K562 (cell line): Measurements from ENCODE around the gene ABCB9. TPM values are rescaled to one million over a fixed set of nuclear protein-coding genes. Genes with fewer than 3 reads are reported as not detected.
A peak's percentile ranks its signal among the peaks of the same experiment; 100 is the strongest.

Experiments used
- COPS2 ChIP-seq: fragments of 450-650 bp; conservative IDR thresholded peaks from 2 replicates; pipeline ENCODE4 v1.6.1; 2016; ENCODE audit warnings: mild to moderate bottlenecking, moderate library complexity
- KDM1A ChIP-seq, 2 experiments: fragments of 450-650 bp; IDR thresholded peaks; 2 replicates each; pipeline ENCODE4 v1.6.1; 2016; ENCODE audit warnings: mild to moderate bottlenecking in 2 of 2
- NR1H2 ChIP-seq: sonication (generic); formaldehyde crosslinking; IDR thresholded peaks from 2 replicates; pipeline ENCODE4 v1.4.0; 2020; ENCODE audit warnings: mild to moderate bottlenecking, missing genetic modification reagents
- RB1 ChIP-seq: fragments of 450-650 bp; IDR thresholded peaks from 2 replicates; pipeline ENCODE4 v1.6.1; 2017; ENCODE audit warnings: low read depth, mild to moderate bottlenecking
- SMARCA5 ChIP-seq: fragments of 450-650 bp; IDR thresholded peaks from 2 replicates; pipeline ENCODE4 v1.6.1; 2016
- SMARCB1 ChIP-seq: IDR thresholded peaks from 2 replicates; pipeline ENCODE4 v1.6.1; 2011; ENCODE audit warnings: improper control_type of control experiment, low read depth; ENCODE audit not compliant: insufficient read length
- TBL1XR1 ChIP-seq, 2 experiments: IDR thresholded peaks; 2 replicates each; pipeline ENCODE4 v1.6.1; 2012; ENCODE audit warnings: improper control_type of control experiment in 2 of 2, low read length in 2 of 2, mild to moderate bottlenecking in 1 of 2
- ZFP30 ChIP-seq: fragments of 250-450 bp; sonication (Bioruptor Pico); IDR thresholded peaks from 2 replicates; pipeline ENCODE4 v1.8.0; 2022; ENCODE audit warnings: moderate library complexity, mild to moderate bottlenecking, inconsistent platforms, borderline replicate concordance
- ZFP36 ChIP-seq: fragments of 150-350 bp; IDR thresholded peaks from 2 replicates; pipeline ENCODE4 v1.6.1; 2018; ENCODE audit warnings: low read length, low read depth; ENCODE audit not compliant: partially characterized antibody
- ZNF766 ChIP-seq: fragments of 200-800 bp; sonication (Bioruptor generic); conservative IDR thresholded peaks from 2 replicates; pipeline ENCODE4 v1.6.1; 2016; ENCODE audit warnings: missing genetic modification characterization, missing compliant biosample characterization
- ZZZ3 ChIP-seq: fragments of 450-650 bp; IDR thresholded peaks from 2 replicates; pipeline ENCODE4 v1.6.1; 2016; ENCODE audit warnings: antibody characterized with exemption, mild to moderate bottlenecking, moderate library complexity
- polyA plus RNA-seq, 8 experiments: library from polyadenylated mRNA; depleted of rRNA in 4 of 8; stranded (reverse) in 5 of 8; unstranded in 3 of 8; fragments of >200 nt; fragmentation: Nextera tagmentation in 2 of 8; fragmentation: Illumina TruSeq in 1 of 8; extraction: Ambion mirVana in 2 of 8; extraction: Trizol in 1 of 8; gene quantifications; 2 replicates each; pipeline versions ENCODE4 v1.2.1 to v1.2.3, GENCODE V29; 2011 to 2014; ENCODE audit warnings: inconsistent platforms in 1 of 8, missing spikeins in 1 of 8
- total RNA-seq, 7 experiments: library from RNA; depleted of rRNA in 6 of 7; stranded (reverse); fragments of >200 nt in 6 of 7; fragmentation: Illumina TruSeq in 2 of 7; extraction: Trizol in 2 of 7; gene quantifications; 2 replicates each; pipeline versions ENCODE4 v1.2.1 to v1.2.3, GENCODE V29; 2011 to 2021; ENCODE audit warnings: low replicate concordance in 1 of 7
- TF ChIP-seq, protein P1 (sequence below): fragments of 450-650 bp; IDR thresholded peaks from 2 replicates; pipeline ENCODE4 v1.6.1; 2018; ENCODE audit not compliant: partially characterized antibody
- TF ChIP-seq, protein P2 (sequence below): sonication (generic); formaldehyde crosslinking; IDR thresholded peaks from 2 replicates; pipeline ENCODE4 v1.8.0; 2022; ENCODE audit warnings: mild to moderate bottlenecking, missing genetic modification reagents
- TF ChIP-seq, protein P3 (sequence below): fragments of 450-650 bp; formaldehyde crosslinking; IDR thresholded peaks from 2 replicates; pipeline ENCODE4 v1.4.0; 2020; ENCODE audit warnings: mild to moderate bottlenecking
- TF ChIP-seq, protein P4 (sequence below): fragments of 250-450 bp; sonication (Bioruptor Pico); IDR thresholded peaks from 2 replicates; pipeline ENCODE4 v1.4.0; 2020; ENCODE audit warnings: borderline replicate concordance

Gene ABCB9
- total and polyA plus RNA-seq, 9 of the 15 experiments (the other 6 are each of a cell fraction or from before 2014, with no cell fraction given) = 0.20 to 12.6 (median 6.2) TPM

GRCh38 chr12:122894193-122895121 lies 71.8 kb downstream of the ABCB9 start (continued):
- TF ChIP-seq, protein P1, sequence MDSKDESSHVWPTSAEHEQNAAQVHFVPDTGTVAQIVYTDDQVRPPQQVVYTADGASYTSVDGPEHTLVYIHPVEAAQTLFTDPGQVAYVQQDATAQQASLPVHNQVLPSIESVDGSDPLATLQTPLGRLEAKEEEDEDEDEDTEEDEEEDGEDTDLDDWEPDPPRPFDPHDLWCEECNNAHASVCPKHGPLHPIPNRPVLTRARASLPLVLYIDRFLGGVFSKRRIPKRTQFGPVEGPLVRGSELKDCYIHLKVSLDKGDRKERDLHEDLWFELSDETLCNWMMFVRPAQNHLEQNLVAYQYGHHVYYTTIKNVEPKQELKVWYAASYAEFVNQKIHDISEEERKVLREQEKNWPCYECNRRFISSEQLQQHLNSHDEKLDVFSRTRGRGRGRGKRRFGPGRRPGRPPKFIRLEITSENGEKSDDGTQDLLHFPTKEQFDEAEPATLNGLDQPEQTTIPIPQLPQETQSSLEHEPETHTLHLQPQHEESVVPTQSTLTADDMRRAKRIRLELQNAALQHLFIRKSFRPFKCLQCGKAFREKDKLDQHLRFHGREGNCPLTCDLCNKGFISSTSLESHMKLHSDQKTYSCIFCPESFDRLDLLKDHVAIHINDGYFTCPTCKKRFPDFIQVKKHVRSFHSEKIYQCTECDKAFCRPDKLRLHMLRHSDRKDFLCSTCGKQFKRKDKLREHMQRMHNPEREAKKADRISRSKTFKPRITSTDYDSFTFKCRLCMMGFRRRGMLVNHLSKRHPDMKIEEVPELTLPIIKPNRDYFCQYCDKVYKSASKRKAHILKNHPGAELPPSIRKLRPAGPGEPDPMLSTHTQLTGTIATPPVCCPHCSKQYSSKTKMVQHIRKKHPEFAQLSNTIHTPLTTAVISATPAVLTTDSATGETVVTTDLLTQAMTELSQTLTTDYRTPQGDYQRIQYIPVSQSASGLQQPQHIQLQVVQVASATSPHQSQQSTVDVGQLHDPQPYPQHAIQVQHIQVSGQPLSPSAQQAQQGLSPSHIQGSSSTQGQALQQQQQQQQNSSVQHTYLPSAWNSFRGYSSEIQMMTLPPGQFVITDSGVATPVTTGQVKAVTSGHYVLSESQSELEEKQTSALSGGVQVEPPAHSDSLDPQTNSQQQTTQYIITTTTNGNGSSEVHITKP = peak; percentile 82
- TF ChIP-seq ZZZ3 = no peak
- no peak for TF ChIP-seq ZFP30 (CRISPR knock-in tag)
- no peak for TF ChIP-seq TBL1XR1 (IDR thresholded peaks at IDR 0.05; ENCODE audit: low read length in 2 of 2)
- no peak for TF ChIP-seq NR1H2 (CRISPR knock-in tag)
- no peak for TF ChIP-seq COPS2
- no peak for TF ChIP-seq KDM1A (IDR thresholded peaks at IDR 0.05)
- TF ChIP-seq, protein P2, sequence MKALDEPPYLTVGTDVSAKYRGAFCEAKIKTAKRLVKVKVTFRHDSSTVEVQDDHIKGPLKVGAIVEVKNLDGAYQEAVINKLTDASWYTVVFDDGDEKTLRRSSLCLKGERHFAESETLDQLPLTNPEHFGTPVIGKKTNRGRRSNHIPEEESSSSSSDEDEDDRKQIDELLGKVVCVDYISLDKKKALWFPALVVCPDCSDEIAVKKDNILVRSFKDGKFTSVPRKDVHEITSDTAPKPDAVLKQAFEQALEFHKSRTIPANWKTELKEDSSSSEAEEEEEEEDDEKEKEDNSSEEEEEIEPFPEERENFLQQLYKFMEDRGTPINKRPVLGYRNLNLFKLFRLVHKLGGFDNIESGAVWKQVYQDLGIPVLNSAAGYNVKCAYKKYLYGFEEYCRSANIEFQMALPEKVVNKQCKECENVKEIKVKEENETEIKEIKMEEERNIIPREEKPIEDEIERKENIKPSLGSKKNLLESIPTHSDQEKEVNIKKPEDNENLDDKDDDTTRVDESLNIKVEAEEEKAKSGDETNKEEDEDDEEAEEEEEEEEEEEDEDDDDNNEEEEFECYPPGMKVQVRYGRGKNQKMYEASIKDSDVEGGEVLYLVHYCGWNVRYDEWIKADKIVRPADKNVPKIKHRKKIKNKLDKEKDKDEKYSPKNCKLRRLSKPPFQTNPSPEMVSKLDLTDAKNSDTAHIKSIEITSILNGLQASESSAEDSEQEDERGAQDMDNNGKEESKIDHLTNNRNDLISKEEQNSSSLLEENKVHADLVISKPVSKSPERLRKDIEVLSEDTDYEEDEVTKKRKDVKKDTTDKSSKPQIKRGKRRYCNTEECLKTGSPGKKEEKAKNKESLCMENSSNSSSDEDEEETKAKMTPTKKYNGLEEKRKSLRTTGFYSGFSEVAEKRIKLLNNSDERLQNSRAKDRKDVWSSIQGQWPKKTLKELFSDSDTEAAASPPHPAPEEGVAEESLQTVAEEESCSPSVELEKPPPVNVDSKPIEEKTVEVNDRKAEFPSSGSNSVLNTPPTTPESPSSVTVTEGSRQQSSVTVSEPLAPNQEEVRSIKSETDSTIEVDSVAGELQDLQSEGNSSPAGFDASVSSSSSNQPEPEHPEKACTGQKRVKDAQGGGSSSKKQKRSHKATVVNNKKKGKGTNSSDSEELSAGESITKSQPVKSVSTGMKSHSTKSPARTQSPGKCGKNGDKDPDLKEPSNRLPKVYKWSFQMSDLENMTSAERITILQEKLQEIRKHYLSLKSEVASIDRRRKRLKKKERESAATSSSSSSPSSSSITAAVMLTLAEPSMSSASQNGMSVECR = no peak
- TF ChIP-seq, protein P3, sequence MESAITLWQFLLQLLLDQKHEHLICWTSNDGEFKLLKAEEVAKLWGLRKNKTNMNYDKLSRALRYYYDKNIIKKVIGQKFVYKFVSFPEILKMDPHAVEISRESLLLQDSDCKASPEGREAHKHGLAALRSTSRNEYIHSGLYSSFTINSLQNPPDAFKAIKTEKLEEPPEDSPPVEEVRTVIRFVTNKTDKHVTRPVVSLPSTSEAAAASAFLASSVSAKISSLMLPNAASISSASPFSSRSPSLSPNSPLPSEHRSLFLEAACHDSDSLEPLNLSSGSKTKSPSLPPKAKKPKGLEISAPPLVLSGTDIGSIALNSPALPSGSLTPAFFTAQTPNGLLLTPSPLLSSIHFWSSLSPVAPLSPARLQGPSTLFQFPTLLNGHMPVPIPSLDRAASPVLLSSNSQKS (CRISPR knock-in tag) = no peak
- TF ChIP-seq SMARCA5 = no peak
- no peak for TF ChIP-seq ZFP36
- no peak for TF ChIP-seq RB1
- TF ChIP-seq, protein P4, sequence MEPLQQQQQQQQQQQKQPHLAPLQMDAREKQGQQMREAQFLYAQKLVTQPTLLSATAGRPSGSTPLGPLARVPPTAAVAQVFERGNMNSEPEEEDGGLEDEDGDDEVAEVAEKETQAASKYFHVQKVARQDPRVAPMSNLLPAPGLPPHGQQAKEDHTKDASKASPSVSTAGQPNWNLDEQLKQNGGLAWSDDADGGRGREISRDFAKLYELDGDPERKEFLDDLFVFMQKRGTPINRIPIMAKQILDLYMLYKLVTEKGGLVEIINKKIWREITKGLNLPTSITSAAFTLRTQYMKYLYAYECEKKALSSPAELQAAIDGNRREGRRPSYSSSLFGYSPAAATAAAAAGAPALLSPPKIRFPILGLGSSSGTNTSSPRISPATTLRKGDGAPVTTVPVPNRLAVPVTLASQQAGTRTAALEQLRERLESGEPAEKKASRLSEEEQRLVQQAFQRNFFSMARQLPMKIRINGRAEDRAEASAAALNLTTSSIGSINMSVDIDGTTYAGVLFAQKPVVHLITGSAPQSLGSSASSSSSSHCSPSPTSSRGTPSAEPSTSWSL (CRISPR knock-in tag) = no peak
- TF ChIP-seq ZNF766 (CRISPR knock-in tag) = no peak
- TF ChIP-seq SMARCB1 = no peak
